B cell (primary cell): ENCODE data around the gene PRKN. TPM values are rescaled to one million over a fixed set of nuclear protein-coding genes. Genes with fewer than 3 reads are reported as not detected.

Source experiments
- ATAC-seq: fragments of 200-7000 bp; cut with Tn5 transposase; one replicate; pipeline ENCODE4 v1.10.0; 2021; ENCODE audit warnings: low read depth, mild to moderate bottlenecking, moderate number of reproducible peaks, moderate library complexity
- CTCF ChIA-PET: fragments of 350-600 bp; sonication (Branson Sonifier 250); formaldehyde crosslinking; loops from one replicate; lab custom pipeline; 2021; ENCODE audit warnings: antibody characterized with exemption, inconsistent platforms; lab: Charles Lee
- POLR2A ChIA-PET: fragments of 350-600 bp; sonication (Branson Sonifier 250); formaldehyde crosslinking; loops from one replicate; lab custom pipeline; 2021; ENCODE audit warnings: antibody characterized with exemption; lab: Charles Lee
- DNase-seq: peaks from one replicate; pipeline ENCODE4 v3.0.0; 2013
- H2AFZ ChIP-seq: 2 replicates; pipeline ENCODE4 v1.6.1; 2012; ENCODE audit warnings: mild to moderate bottlenecking, low read depth, low read length; ENCODE audit not compliant: insufficient read depth, poor library complexity, severe bottlenecking
- H3K27ac ChIP-seq, 2 donors: 1 replicate in 1 of 2; 2 replicates in 1 of 2; pipeline ENCODE4 v1.5.1; 2012 to 2013; ENCODE audit warnings: low read length in 2 of 2, mild to moderate bottlenecking in 2 of 2, moderate library complexity in 1 of 2
- H3K27me3 ChIP-seq, 4 experiments: fragments of 200-600 bp in 1 of 4; sonication (generic) in 1 of 4; replicated peaks in 1 of 4; 1 replicate in 2 of 4; 2 replicates in 2 of 4; pipeline versions ENCODE4 v1.6.1 to v1.7.0; 2013 to 2016; ENCODE audit warnings: low read length in 3 of 4, mild to moderate bottlenecking in 2 of 4, mixed read lengths in 1 of 4, moderate library complexity in 1 of 4; ENCODE audit not compliant: insufficient read depth in 4 of 4, control insufficient read depth in 3 of 4; ENCODE audit errors: control extremely low read depth in 1 of 4
- H3K36me3 ChIP-seq, 2 experiments: replicated peaks in 1 of 2; 1 replicate in 1 of 2; 2 replicates in 1 of 2; pipeline versions ENCODE4 v1.6.1 to v1.7.1; 2013; ENCODE audit warnings: low read length in 1 of 2; ENCODE audit not compliant: insufficient read depth in 2 of 2, control insufficient read depth in 1 of 2; ENCODE audit errors: control extremely low read depth in 1 of 2, extremely low read depth in 1 of 2
- H3K4me1 ChIP-seq, 2 donors: fragments of 200-600 bp in 1 of 2; sonication (generic) in 1 of 2; 1 replicate in 1 of 2; 2 replicates in 1 of 2; pipeline versions ENCODE4 v1.5.1 to v1.6.1; 2013 to 2017; ENCODE audit warnings: low read length in 2 of 2; ENCODE audit not compliant: control insufficient read depth in 2 of 2, insufficient read depth in 2 of 2
- H3K4me2 ChIP-seq: replicated peaks from 2 replicates; pipeline ENCODE3; 2012; ENCODE audit warnings: mild to moderate bottlenecking, low read depth, low read length; ENCODE audit not compliant: poor library complexity, severe bottlenecking
- H3K4me3 ChIP-seq, 5 experiments: fragments of 200-600 bp in 1 of 5; sonication (generic) in 1 of 5; 1 replicate in 3 of 5; 2 replicates in 2 of 5; pipeline versions ENCODE4 v1.5.1 to v1.7.0; 2011 to 2016; ENCODE audit warnings: low read length in 4 of 5, mild to moderate bottlenecking in 4 of 5, low read depth in 2 of 5, control low read depth in 1 of 5, moderate library complexity in 1 of 5; ENCODE audit not compliant: insufficient read depth in 1 of 5; ENCODE audit errors: control extremely low read depth in 1 of 5, extremely low read depth in 1 of 5
- H3K79me2 ChIP-seq: fragments of 200-600 bp; sonication (generic); one replicate; pipeline ENCODE4 v1.6.0; 2016; ENCODE audit warnings: low read length; ENCODE audit not compliant: control insufficient read depth, insufficient read depth
- H3K9ac ChIP-seq: fragments of 200-600 bp; sonication (generic); 2 replicates; pipeline ENCODE4 v1.6.1; 2017; ENCODE audit warnings: mild to moderate bottlenecking, low read length, moderate library complexity
- H3K9me3 ChIP-seq, 3 donors: one replicate each; pipeline versions ENCODE4 v1.6.1 to v1.7.1; 2013; ENCODE audit warnings: low read length in 2 of 3; ENCODE audit not compliant: control insufficient read depth in 2 of 3, insufficient read depth in 1 of 3; ENCODE audit errors: control extremely low read depth in 1 of 3
- H4K20me1 ChIP-seq: 2 replicates; pipeline ENCODE4 v1.6.0; 2012; ENCODE audit warnings: mild to moderate bottlenecking, low read length; ENCODE audit not compliant: insufficient read depth, control insufficient read depth, poor library complexity, severe bottlenecking
- H3K27ac Mint-ChIP-seq: one replicate; pipeline ENCODE4 v1.8.0; 2021; ENCODE audit warnings: mixed read lengths
- H3K27me3 Mint-ChIP-seq: one replicate; pipeline ENCODE4 v1.8.0; 2021; ENCODE audit warnings: mixed read lengths
- H3K4me1 Mint-ChIP-seq: one replicate; pipeline ENCODE4 v1.8.0; 2021; ENCODE audit warnings: mixed read lengths
- H3K4me3 Mint-ChIP-seq: one replicate; pipeline ENCODE4 v1.8.0; 2021; ENCODE audit warnings: mixed read lengths
- H3K9me3 Mint-ChIP-seq: one replicate; pipeline ENCODE4 v1.8.0; 2022; ENCODE audit warnings: mixed read lengths; ENCODE audit not compliant: insufficient read depth
- EZH2 ChIP-seq: IDR thresholded peaks from 2 replicates; pipeline ENCODE4 v1.6.1; 2012; ENCODE audit warnings: borderline replicate concordance, low read depth, mild to moderate bottlenecking, moderate library complexity, low read length; ENCODE audit not compliant: insufficient read depth, poor library complexity, severe bottlenecking
- WGBS: methylation state at CpG from one replicate; pipeline ENCODE4 v1.1.5; 2013; ENCODE audit warnings: missing lambda C conversion rate; ENCODE audit not compliant: insufficient coverage; 5-methylcytosine and 5-hydroxymethylcytosine counted together
- intact Hi-C: fragments of 100-400 bp; cut with micrococcal nuclease; formaldehyde crosslinking; loops from one replicate; pipeline ENCODE4 v1.10.0; 2022
- polyA plus RNA-seq: library from polyadenylated mRNA; depleted of rRNA; stranded (reverse); fragments of >200 nt; gene quantifications from 2 replicates; pipeline ENCODE4 v1.2.3, GENCODE V29; 2012
- total RNA-seq, 2 donors: library from RNA; stranded (reverse); fragments of 120-200 nt in 1 of 2; gene quantifications; 1 replicate in 1 of 2; 2 replicates in 1 of 2; pipeline versions ENCODE4 v1.2.3 to v1.2.4, GENCODE V29; 2013 to 2022
- TF ChIP-seq, protein P1 (sequence below): fragments of 200-600 bp; IDR thresholded peaks from one replicate; pipeline ENCODE4 v1.8.0; 2022; ENCODE audit warnings: antibody characterized with exemption, mild to moderate bottlenecking

Gene PRKN
- total and polyA plus RNA-seq, 2 donors (not counting 1 experiment from before 2014, with no cell fraction given) = 1.6 to 6.2 TPM

DNA sequence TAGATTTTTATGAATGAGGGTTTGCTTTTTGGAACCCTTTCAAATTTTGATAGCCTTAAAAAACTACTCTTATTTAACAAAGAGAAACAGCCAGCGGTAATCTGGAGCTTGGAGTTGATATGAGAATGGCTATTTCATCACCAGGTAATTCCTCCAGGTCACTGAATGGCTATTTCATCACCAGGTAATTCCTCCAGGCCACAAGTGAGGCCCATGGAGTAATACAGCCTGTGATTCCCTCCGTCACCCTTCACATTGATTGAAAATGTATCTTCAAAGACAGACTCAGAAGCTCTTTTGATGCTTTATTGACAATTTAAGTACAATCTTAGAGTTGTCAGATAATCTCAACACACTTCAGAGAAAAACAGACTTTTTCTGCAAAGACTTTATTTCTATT is 1380.4 kb downstream of the PRKN start:
- no peaks in the 10 kb centered on the region for H3K9me3 ChIP-seq
- H3K36me3 ChIP-seq = no peaks in the 10 kb centered on the region
- no peaks in the 10 kb centered on the region for H3K27me3 Mint-ChIP-seq
- H2AFZ ChIP-seq = no peak overlapping the region
- H3K4me1 Mint-ChIP-seq = no peaks in the 10 kb centered on the region
- H3K9ac ChIP-seq = no peak overlapping the region
- no peaks in the 10 kb centered on the region for H3K4me1 ChIP-seq
- TF ChIP-seq EZH2 = no peak
- TF ChIP-seq, protein P1, sequence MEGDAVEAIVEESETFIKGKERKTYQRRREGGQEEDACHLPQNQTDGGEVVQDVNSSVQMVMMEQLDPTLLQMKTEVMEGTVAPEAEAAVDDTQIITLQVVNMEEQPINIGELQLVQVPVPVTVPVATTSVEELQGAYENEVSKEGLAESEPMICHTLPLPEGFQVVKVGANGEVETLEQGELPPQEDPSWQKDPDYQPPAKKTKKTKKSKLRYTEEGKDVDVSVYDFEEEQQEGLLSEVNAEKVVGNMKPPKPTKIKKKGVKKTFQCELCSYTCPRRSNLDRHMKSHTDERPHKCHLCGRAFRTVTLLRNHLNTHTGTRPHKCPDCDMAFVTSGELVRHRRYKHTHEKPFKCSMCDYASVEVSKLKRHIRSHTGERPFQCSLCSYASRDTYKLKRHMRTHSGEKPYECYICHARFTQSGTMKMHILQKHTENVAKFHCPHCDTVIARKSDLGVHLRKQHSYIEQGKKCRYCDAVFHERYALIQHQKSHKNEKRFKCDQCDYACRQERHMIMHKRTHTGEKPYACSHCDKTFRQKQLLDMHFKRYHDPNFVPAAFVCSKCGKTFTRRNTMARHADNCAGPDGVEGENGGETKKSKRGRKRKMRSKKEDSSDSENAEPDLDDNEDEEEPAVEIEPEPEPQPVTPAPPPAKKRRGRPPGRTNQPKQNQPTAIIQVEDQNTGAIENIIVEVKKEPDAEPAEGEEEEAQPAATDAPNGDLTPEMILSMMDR = no peak
- H3K4me2 ChIP-seq = no peak overlapping the region
- WGBS = no CpG with 5 or more reads among the region's 2 CpGs
- ChIA-PET CTCF (no interaction called here), POLR2A (no interaction called here)
- DNase-seq (no peak), ATAC-seq (no peak)
- no peak overlapping the region for H3K27ac ChIP-seq
- no peaks in the 10 kb centered on the region for H4K20me1 ChIP-seq
- H3K4me3 ChIP-seq = no peak overlapping the region
- intact Hi-C loops = no loop called here
- H3K79me2 ChIP-seq = no peaks in the 10 kb centered on the region
- no peak overlapping the region for H3K4me3 Mint-ChIP-seq
- peaks cover 0 to 3% (median 0%) of the 10 kb centered on the region in 4 experiments for H3K27me3 ChIP-seq
- no peaks in the 10 kb centered on the region for H3K9me3 Mint-ChIP-seq
- H3K27ac Mint-ChIP-seq = no peak overlapping the region

DNA sequence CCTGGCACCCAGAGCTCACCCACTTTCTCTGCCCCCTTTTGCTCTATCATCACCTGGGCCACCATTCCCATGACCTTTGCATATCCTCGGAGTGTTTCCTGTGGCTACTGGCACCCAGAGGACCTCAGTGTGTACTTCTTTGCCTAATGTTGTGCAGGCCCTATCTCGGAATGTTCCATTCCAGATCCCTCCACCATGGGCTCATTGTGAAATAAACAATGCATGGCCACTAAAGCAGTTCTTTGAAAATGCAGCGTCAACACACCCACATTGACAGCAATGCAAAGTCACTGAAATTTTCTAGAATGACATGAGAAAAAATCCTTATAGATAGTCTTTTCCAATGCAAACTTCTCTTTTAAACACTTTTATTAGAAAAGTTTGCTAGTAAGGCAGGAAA is 1380.8 kb downstream of the PRKN start:
- Histone ChIP-seq H3K9me3 (no peaks in the 10 kb centered on the region), H3K4me1 (no peaks in the 10 kb centered on the region), H3K27ac (no peak overlapping the region), H3K4me3 (no peak overlapping the region), H3K79me2 (no peaks in the 10 kb centered on the region), H3K4me2 (no peak overlapping the region), H3K36me3 (no peaks in the 10 kb centered on the region), H3K27me3 (peaks cover 0 to 3% (median 0%) of the 10 kb centered on the region in 4 experiments), H3K9ac (no peak overlapping the region), H2AFZ (no peak overlapping the region), H4K20me1 (no peaks in the 10 kb centered on the region)
- ChIA-PET CTCF (no interaction called here), POLR2A (no interaction called here)
- H3K4me1 Mint-ChIP-seq = no peaks in the 10 kb centered on the region
- H3K27me3 Mint-ChIP-seq = no peaks in the 10 kb centered on the region
- no peak for TF ChIP-seq EZH2
- TF ChIP-seq, protein P1 = no peak
- WGBS = 77% methylated on average over 2 of the region's 3 CpGs
- intact Hi-C loops = no loop called here
- ATAC-seq (no peak), DNase-seq (no peak)
- no peaks in the 10 kb centered on the region for H3K9me3 Mint-ChIP-seq
- no peak overlapping the region for H3K27ac Mint-ChIP-seq
- no peak overlapping the region for H3K4me3 Mint-ChIP-seq
